NB4 (cell line): Measurements from ENCODE around the gene NRG3.

Source experiments
- DNase-seq: peaks from one replicate; pipeline ENCODE4 v3.0.0; 2010; ENCODE audit warnings: low read depth
- H3K4me3 ChIP-seq: one replicate; pipeline ENCODE4 v1.5.1; 2011; ENCODE audit warnings: mild to moderate bottlenecking, low read depth, low read length, moderate library complexity
- CTCF ChIP-seq: IDR thresholded peaks from one replicate; pipeline ENCODE4 v1.5.1; 2012; ENCODE audit warnings: low read depth, low read length
- MAX ChIP-seq: IDR thresholded peaks from 2 replicates; pipeline ENCODE4 v1.6.1; 2011; ENCODE audit warnings: low read depth, low read length
- MYC ChIP-seq: IDR thresholded peaks from 2 replicates; pipeline ENCODE4 v1.6.1; 2011; ENCODE audit warnings: low read depth, low read length
- POLR2A ChIP-seq: IDR thresholded peaks from 2 replicates; pipeline ENCODE4 v1.6.1; 2011; ENCODE audit warnings: mild to moderate bottlenecking; ENCODE audit not compliant: insufficient read length; ENCODE audit errors: extremely low read depth

Gene NRG3

GRCh38 chr10:82847242-82847641, 972.2 kb downstream of the NRG3 start:
- no peak for TF ChIP-seq POLR2A
- no peak for TF ChIP-seq MYC
- no peak for TF ChIP-seq MAX

GRCh38 chr10:82850191-82850590, 975.2 kb downstream of the NRG3 start:
- H3K4me3 ChIP-seq: no peak overlapping the region
- DNase-seq: no peak
- TF ChIP-seq MYC (no peak), CTCF (no peak)

More at GRCh38 chr10:82847242-82847641, 972.2 kb downstream of the NRG3 start:
- H3K4me3 ChIP-seq: no peak overlapping the region
- no peak for DNase-seq

- DNase-seq: no peak
- no peak for TF ChIP-seq MAX
- no peak overlapping the region for H3K4me3 ChIP-seq
These were observed 982.1 kb downstream of the NRG3 start for GRCh38 chr10:82856957-82857613.

- no peak for TF ChIP-seq POLR2A
- TF ChIP-seq MYC: no peak
- no peak for TF ChIP-seq MAX
- no peak for TF ChIP-seq CTCF
- no peak for DNase-seq
- no peak overlapping the region for H3K4me3 ChIP-seq
These were observed 986.9 kb downstream of the NRG3 start for GRCh38 chr10:82861889-82862288.

GRCh38 chr10:82865366-82865765, 990.4 kb downstream of the NRG3 start:
- no peak overlapping the region for H3K4me3 ChIP-seq
- DNase-seq: no peak
- TF ChIP-seq MYC: no peak
- no peak for TF ChIP-seq MAX
- no peak for TF ChIP-seq CTCF
- no peak for TF ChIP-seq POLR2A

GRCh38 chr10:82866424-82867020, 991.5 kb downstream of the NRG3 start:
- TF ChIP-seq MAX: no peak
- TF ChIP-seq POLR2A: no peak
- no peak for TF ChIP-seq CTCF
- no peak for TF ChIP-seq MYC
- DNase-seq: peak; percentile 84
- no peak overlapping the region for H3K4me3 ChIP-seq
